Keratinocyte (primary cell): ENCODE measurements around the gene TMEM88. TPM values are rescaled to one million over a fixed set of nuclear protein-coding genes. Genes with fewer than 3 reads are reported as not detected.

Source experiments
- DNase-seq: peaks from one replicate; pipeline ENCODE4 v3.0.0-alpha.2; 2011; ENCODE audit warnings: low read depth, missing footprints, low spot score
- FAIRE-seq: peaks from 2 replicates; lab custom pipeline; 2011; peaks lifted over from hg19 to GRCh38; lab: Jason Lieb, UNC
- H2AFZ ChIP-seq: 2 replicates; pipeline ENCODE4 v1.6.0; 2012; ENCODE audit warnings: low read length, control low read depth, inconsistent platforms; ENCODE audit not compliant: control insufficient read depth
- H3K27ac ChIP-seq: 2 replicates; pipeline ENCODE4 v1.5.1; 2011; ENCODE audit warnings: low read length; ENCODE audit not compliant: control insufficient read depth, insufficient read depth
- H3K27me3 ChIP-seq: 3 replicates; pipeline ENCODE4 v1.6.0; 2011; ENCODE audit warnings: low read length; ENCODE audit not compliant: control insufficient read depth, insufficient read depth; ENCODE audit errors: extremely low read depth
- H3K36me3 ChIP-seq, 2 experiments: 2 replicates in 1 of 2; 3 replicates in 1 of 2; pipeline ENCODE4 v1.5.1; 2011; ENCODE audit warnings: low read length in 2 of 2, mild to moderate bottlenecking in 1 of 2; ENCODE audit not compliant: control insufficient read depth in 2 of 2, insufficient read depth in 2 of 2; ENCODE audit errors: extremely low read depth in 1 of 2
- H3K4me1 ChIP-seq: 3 replicates; pipeline ENCODE4 v1.5.1; 2011; ENCODE audit warnings: low read length; ENCODE audit not compliant: control insufficient read depth, insufficient read depth; ENCODE audit errors: extremely low read depth
- H3K4me2 ChIP-seq: 3 replicates; pipeline ENCODE4 v1.6.0; 2011; ENCODE audit warnings: low read depth, low read length; ENCODE audit not compliant: control insufficient read depth, insufficient read depth; ENCODE audit errors: extremely low read depth
- H3K4me3 ChIP-seq, 3 experiments: fragments of 200-600 bp in 1 of 3; sonication (generic) in 1 of 3; 2 replicates in 2 of 3; 3 replicates in 1 of 3; pipeline ENCODE4 v1.5.1; 2011 to 2016; ENCODE audit warnings: low read length in 3 of 3, mild to moderate bottlenecking in 3 of 3, control low read depth in 2 of 3, inconsistent platforms in 1 of 3, low read depth in 1 of 3, mixed read lengths in 1 of 3, mixed run types in 1 of 3, moderate library complexity in 1 of 3; ENCODE audit not compliant: control insufficient read depth in 2 of 3, insufficient read depth in 2 of 3; ENCODE audit errors: extremely low read depth in 1 of 3
- H3K79me2 ChIP-seq: 2 replicates; pipeline ENCODE4 v1.6.0; 2012; ENCODE audit warnings: low read length; ENCODE audit not compliant: control insufficient read depth, insufficient read depth
- H3K9ac ChIP-seq: 3 replicates; pipeline ENCODE4 v1.6.0; 2011; ENCODE audit warnings: low read length; ENCODE audit not compliant: control insufficient read depth, insufficient read depth; ENCODE audit errors: extremely low read depth
- H3K9me1 ChIP-seq: 3 replicates; pipeline ENCODE4 v1.6.0; 2011; ENCODE audit warnings: low read length; ENCODE audit not compliant: control insufficient read depth, insufficient read depth; ENCODE audit errors: extremely low read depth
- H3K9me3 ChIP-seq: 2 replicates; pipeline ENCODE4 v1.5.1; 2012; ENCODE audit warnings: low read depth, low read length; ENCODE audit not compliant: control insufficient read depth
- H4K20me1 ChIP-seq: 3 replicates; pipeline ENCODE4 v1.6.0; 2011; ENCODE audit warnings: low read length; ENCODE audit not compliant: control insufficient read depth, insufficient read depth; ENCODE audit errors: extremely low read depth
- EZH2 ChIP-seq: IDR thresholded peaks from one replicate; pipeline ENCODE4 v1.6.1; 2012; ENCODE audit warnings: inconsistent platforms, mild to moderate bottlenecking, low read length, moderate library complexity
- dilution Hi-C: fragments of 300-500 bp; cut with MboI; formaldehyde crosslinking; loops from one replicate; pipeline ENCODE4 v1.7.0; 2020; ENCODE audit warnings: low sequenced_read_pairs; ENCODE audit not compliant: extremely low pct_ligation_motif_present
- polyA plus RNA-seq, 5 experiments: library from polyadenylated mRNA; depleted of rRNA in 3 of 5; stranded (reverse) in 3 of 5; stranded (forward) in 1 of 5; unstranded in 1 of 5; fragments of >200 nt; gene quantifications; 1 replicate in 1 of 5; 2 replicates in 3 of 5; 3 replicates in 1 of 5; pipeline versions ENCODE4 v1.2.1 to v1.2.3, GENCODE V29; 2011 to 2012; ENCODE audit warnings: missing spikeins in 2 of 5, low read depth in 1 of 5, low replicate concordance in 1 of 5
- TF ChIP-seq, protein P1 (sequence below), 3 experiments: IDR thresholded peaks in 1 of 3; conservative IDR thresholded peaks in 1 of 3; optimal IDR thresholded peaks in 1 of 3; 2 replicates in 2 of 3; 3 replicates in 1 of 3; pipeline versions ENCODE3 to v1.5.1; 2011; ENCODE audit warnings: low read length in 3 of 3, mild to moderate bottlenecking in 3 of 3, moderate library complexity in 2 of 3, control low read depth in 1 of 3, inconsistent platforms in 1 of 3; ENCODE audit not compliant: insufficient read depth in 2 of 3; ENCODE audit errors: extremely low read depth in 1 of 3

Gene TMEM88
- polyA plus RNA-seq, 1 donor (not counting 4 experiments of a cell fraction or from before 2014, with no cell fraction given), result 0.45 TPM

DNA sequence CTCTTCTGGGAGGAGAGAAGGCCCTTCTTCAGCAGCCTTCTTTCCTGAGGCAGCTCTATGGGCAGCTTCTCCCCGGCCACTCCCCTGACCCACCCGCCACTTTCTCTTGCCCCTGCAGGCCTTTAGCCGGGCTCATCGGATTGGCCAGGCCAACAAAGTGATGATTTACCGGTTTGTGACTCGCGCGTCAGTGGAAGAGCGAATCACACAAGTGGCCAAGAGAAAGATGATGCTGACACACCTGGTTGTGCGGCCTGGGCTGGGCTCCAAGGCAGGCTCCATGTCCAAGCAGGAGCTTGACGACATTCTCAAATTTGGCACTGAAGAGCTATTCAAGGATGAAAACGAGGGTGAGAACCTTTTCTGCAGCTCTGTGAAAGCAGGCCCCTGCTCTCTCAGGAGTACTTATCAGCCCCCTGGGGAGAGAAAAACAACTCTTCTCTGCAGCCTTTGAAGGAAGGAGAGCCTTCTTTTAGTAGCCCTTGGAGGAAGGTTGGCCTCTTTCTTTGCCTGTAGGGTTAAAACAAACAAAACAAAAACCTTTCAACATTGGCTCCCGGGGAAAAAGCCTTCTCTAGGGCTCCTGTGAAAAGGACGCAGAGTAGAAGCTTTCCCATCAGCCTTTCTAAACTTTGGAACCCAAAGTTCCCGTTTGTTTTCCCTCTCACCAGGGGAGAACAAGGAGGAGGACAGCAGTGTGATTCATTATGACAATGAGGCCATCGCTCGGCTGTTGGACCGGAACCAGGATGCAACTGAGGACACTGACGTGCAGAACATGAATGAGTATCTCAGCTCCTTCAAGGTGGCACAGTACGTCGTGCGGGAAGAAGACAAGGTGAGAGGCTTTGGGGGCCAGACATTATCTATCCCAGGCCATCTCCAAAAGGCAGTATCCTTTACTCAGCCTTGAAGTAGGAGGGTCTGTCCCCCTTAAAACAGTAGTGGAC lies 48.6 kb downstream of the TMEM88 start:
- H3K9me3 ChIP-seq, result no peaks in the 10 kb centered on the region
- H3K27me3 ChIP-seq, result no peaks in the 10 kb centered on the region
- DNase-seq (no peak), FAIRE-seq (no peak)
- H3K9me1 ChIP-seq, result no peaks in the 10 kb centered on the region
- no peak overlapping the region for H2AFZ ChIP-seq
- H3K4me1 ChIP-seq, result no peaks in the 10 kb centered on the region
- no peaks in the 10 kb centered on the region for H3K79me2 ChIP-seq
- H3K36me3 ChIP-seq, result peaks cover 45 to 70% of the 10 kb centered on the region in 2 experiments
- no peaks in the 10 kb centered on the region for H4K20me1 ChIP-seq
- H3K4me3 ChIP-seq, result no peak overlapping the region
- dilution Hi-C loops, result no loop called here
- no peak overlapping the region for H3K9ac ChIP-seq
- no peak overlapping the region for H3K27ac ChIP-seq
- TF ChIP-seq, protein P1, sequence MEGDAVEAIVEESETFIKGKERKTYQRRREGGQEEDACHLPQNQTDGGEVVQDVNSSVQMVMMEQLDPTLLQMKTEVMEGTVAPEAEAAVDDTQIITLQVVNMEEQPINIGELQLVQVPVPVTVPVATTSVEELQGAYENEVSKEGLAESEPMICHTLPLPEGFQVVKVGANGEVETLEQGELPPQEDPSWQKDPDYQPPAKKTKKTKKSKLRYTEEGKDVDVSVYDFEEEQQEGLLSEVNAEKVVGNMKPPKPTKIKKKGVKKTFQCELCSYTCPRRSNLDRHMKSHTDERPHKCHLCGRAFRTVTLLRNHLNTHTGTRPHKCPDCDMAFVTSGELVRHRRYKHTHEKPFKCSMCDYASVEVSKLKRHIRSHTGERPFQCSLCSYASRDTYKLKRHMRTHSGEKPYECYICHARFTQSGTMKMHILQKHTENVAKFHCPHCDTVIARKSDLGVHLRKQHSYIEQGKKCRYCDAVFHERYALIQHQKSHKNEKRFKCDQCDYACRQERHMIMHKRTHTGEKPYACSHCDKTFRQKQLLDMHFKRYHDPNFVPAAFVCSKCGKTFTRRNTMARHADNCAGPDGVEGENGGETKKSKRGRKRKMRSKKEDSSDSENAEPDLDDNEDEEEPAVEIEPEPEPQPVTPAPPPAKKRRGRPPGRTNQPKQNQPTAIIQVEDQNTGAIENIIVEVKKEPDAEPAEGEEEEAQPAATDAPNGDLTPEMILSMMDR (optimal IDR thresholded peaks at IDR 0.05 in 1 of 3, IDR thresholded peaks at IDR 0.05 in 1 of 3, conservative IDR thresholded peaks at IDR 0.05 in 1 of 3; ENCODE audit: extremely low read depth in 1 of 3, insufficient read depth in 2 of 3, low read length in 3 of 3), result no peak
- no peak for TF ChIP-seq EZH2
- no peak overlapping the region for H3K4me2 ChIP-seq

Other genes with a start within 250 kb of the TMEM88 start
- gene FXR2, start 240.2 kb upstream of the TMEM88 start, polyA plus RNA-seq, result 30.6 to 44.3 TPM (median 32.2 TPM) in 3 replicates
- 23.5 to 26.9 TPM (median 25.8 TPM) in 3 replicates for gene SAT2, start 227.2 kb upstream of the TMEM88 start, polyA plus RNA-seq
- 0.14 to 0.44 TPM (median 0.23 TPM) in 3 replicates for gene SHBG, start 224.9 kb upstream of the TMEM88 start, polyA plus RNA-seq
- not detected in 3 replicates for gene ATP1B2, start 204.1 kb upstream of the TMEM88 start, polyA plus RNA-seq
- gene TP53, start 167.6 kb upstream of the TMEM88 start, polyA plus RNA-seq, result 14.3 to 60.6 TPM (median 22.0 TPM) in 3 replicates
- gene WRAP53, start 166.6 kb upstream of the TMEM88 start, polyA plus RNA-seq, result 7.7 to 10.6 TPM (median 8.2 TPM) in 3 replicates
- gene EFNB3, start 149.9 kb upstream of the TMEM88 start, polyA plus RNA-seq, result 3.1 to 4.1 TPM (median 3.1 TPM) in 3 replicates
- 0.13 to 0.36 TPM (median 0.13 TPM) in 3 replicates for gene DNAH2, start 137.3 kb upstream of the TMEM88 start, polyA plus RNA-seq
- 1.0 to 1.6 TPM (median 1.4 TPM) in 3 replicates for gene KDM6B, start 20.8 kb upstream of the TMEM88 start, polyA plus RNA-seq
- gene NAA38, start 2.5 kb downstream of the TMEM88 start, polyA plus RNA-seq, result 41.0 to 130 TPM (median 70.9 TPM) in 3 replicates
- 9.0 to 14.8 TPM (median 12.4 TPM) in 3 replicates for gene CYB5D1, start 2.9 kb downstream of the TMEM88 start, polyA plus RNA-seq
- gene CHD3, start 33.7 kb downstream of the TMEM88 start, polyA plus RNA-seq, result 27.8 to 30.1 TPM (median 28.1 TPM) in 3 replicates
- 3.4 to 5.7 TPM (median 3.6 TPM) in 3 replicates for gene RNF227, start 61.2 kb downstream of the TMEM88 start, polyA plus RNA-seq
- 2.0 to 2.5 TPM (median 2.2 TPM) in 3 replicates for gene KCNAB3, start 74.8 kb downstream of the TMEM88 start, polyA plus RNA-seq
- 108 to 396 TPM (median 128 TPM) in 3 replicates for gene TRAPPC1, start 76.9 kb downstream of the TMEM88 start, polyA plus RNA-seq
- gene CNTROB, start 77.1 kb downstream of the TMEM88 start, polyA plus RNA-seq, result 17.4 to 20.5 TPM (median 17.4 TPM) in 3 replicates
- 0.25 to 0.42 TPM in 2 of 3 replicates, not detected in the other for gene GUCY2D, start 147.5 kb downstream of the TMEM88 start, polyA plus RNA-seq
- 29.7 to 56.5 TPM (median 31.9 TPM) in 3 replicates for gene ALOX15B, start 184.0 kb downstream of the TMEM88 start, polyA plus RNA-seq
- 0.43 to 0.75 TPM (median 0.47 TPM) in 3 replicates for gene ALOX12B, start 232.7 kb downstream of the TMEM88 start, polyA plus RNA-seq